ENCODE measurements around the gene WDSUB1.

The WDSUB1 gene

GRCh38 chr2:159218389-159218788 lies 68.1 kb downstream of the WDSUB1 start:
- H3K9me3 ChIP-seq = no peaks in the 10 kb centered on the region

GRCh38 chr2:159217676-159218075 lies 68.8 kb downstream of the WDSUB1 start:
- intact Hi-C loops (cut with DNase I; ENCODE audit: low total_unique reads) = no loop called here
- no peaks in the 10 kb centered on the region for H3K4me1 ChIP-seq
- no peak overlapping the region for H3K4me3 ChIP-seq
- no peak overlapping the region for H3K27ac ChIP-seq
- H3K9me3 ChIP-seq = no peaks in the 10 kb centered on the region
- peaks cover 45 to 86% (median 82%) of the 10 kb centered on the region in 3 donors for H3K36me3 ChIP-seq
- H3K27me3 ChIP-seq = no peaks in the 10 kb centered on the region
- TF ChIP-seq CTCF (IDR thresholded peaks at IDR 0.05) = no peak
- no peak for DNase-seq

More at GRCh38 chr2:159218389-159218788, 68.1 kb downstream of the WDSUB1 start:
- no peaks in the 10 kb centered on the region for H3K4me1 ChIP-seq
- H3K36me3 ChIP-seq = peaks cover 45 to 93% (median 86%) of the 10 kb centered on the region in 3 donors
- no peak for TF ChIP-seq CTCF (IDR thresholded peaks at IDR 0.05)
- H3K4me3 ChIP-seq = no peak overlapping the region
- H3K27me3 ChIP-seq = no peaks in the 10 kb centered on the region
- intact Hi-C loops (cut with DNase I; ENCODE audit: low total_unique reads) = no loop called here
- DNase-seq = no peak
- no peak overlapping the region for H3K27ac ChIP-seq

- DNase-seq = no peak
- no peak for TF ChIP-seq CTCF (IDR thresholded peaks at IDR 0.05)
- H3K27ac ChIP-seq = no peak overlapping the region
- H3K4me3 ChIP-seq = no peak overlapping the region
- peaks cover 29 to 60% (median 58%) of the 10 kb centered on the region in 3 donors for H3K36me3 ChIP-seq
- intact Hi-C loops (cut with DNase I; ENCODE audit: low total_unique reads) = no loop called here
- no peaks in the 10 kb centered on the region for H3K9me3 ChIP-seq
- H3K27me3 ChIP-seq = no peaks in the 10 kb centered on the region
- peaks cover 0 to 25% (median 8%) of the 10 kb centered on the region in 4 donors for H3K4me1 ChIP-seq
Measured at GRCh38 chr2:159215116-159215515, 71.4 kb downstream of the WDSUB1 start.

GRCh38 chr2:159214325-159214865 lies 72.1 kb downstream of the WDSUB1 start:
- Histone ChIP-seq H3K4me1 (peaks cover 0 to 32% (median 12%) of the 10 kb centered on the region in 4 donors), H3K27ac (no peak overlapping the region), H3K27me3 (no peaks in the 10 kb centered on the region), H3K4me3 (no peak overlapping the region), H3K36me3 (peaks cover 22 to 53% (median 51%) of the 10 kb centered on the region in 3 donors), H3K9me3 (no peaks in the 10 kb centered on the region)
- TF ChIP-seq CTCF (IDR thresholded peaks at IDR 0.05) = no peak
- no peak for DNase-seq
- intact Hi-C loops (cut with DNase I; ENCODE audit: low total_unique reads) = no loop called here

GRCh38 chr2:159213296-159213695 lies 73.2 kb downstream of the WDSUB1 start:
- no peak for TF ChIP-seq CTCF (IDR thresholded peaks at IDR 0.05)
- H3K36me3 ChIP-seq = peaks cover 11 to 42% (median 40%) of the 10 kb centered on the region in 3 donors
- H3K4me3 ChIP-seq = no peak overlapping the region
- peaks cover 0 to 43% (median 20%) of the 10 kb centered on the region in 4 donors for H3K4me1 ChIP-seq
- no peak for DNase-seq
- H3K9me3 ChIP-seq = no peaks in the 10 kb centered on the region
- no peak overlapping the region for H3K27ac ChIP-seq
- no peaks in the 10 kb centered on the region for H3K27me3 ChIP-seq
- intact Hi-C loops (cut with DNase I; ENCODE audit: low total_unique reads) = no loop called here

All from tibial artery (tissue), 4 donors.